Fibroblast of skin of left biceps (primary cell): ENCODE results near the gene ADAR.

ENCODE experiments used
- DNase-seq, 2 experiments: peaks; one replicate each; pipeline ENCODE4 v3.0.0-alpha.2; 2013; ENCODE audit warnings: low read depth in 2 of 2

The ADAR gene

GRCh38 chr1:154558720-154559465 is 49.1 kb downstream of the ADAR start:
- DNase-seq: peak; percentile 98

DNA sequence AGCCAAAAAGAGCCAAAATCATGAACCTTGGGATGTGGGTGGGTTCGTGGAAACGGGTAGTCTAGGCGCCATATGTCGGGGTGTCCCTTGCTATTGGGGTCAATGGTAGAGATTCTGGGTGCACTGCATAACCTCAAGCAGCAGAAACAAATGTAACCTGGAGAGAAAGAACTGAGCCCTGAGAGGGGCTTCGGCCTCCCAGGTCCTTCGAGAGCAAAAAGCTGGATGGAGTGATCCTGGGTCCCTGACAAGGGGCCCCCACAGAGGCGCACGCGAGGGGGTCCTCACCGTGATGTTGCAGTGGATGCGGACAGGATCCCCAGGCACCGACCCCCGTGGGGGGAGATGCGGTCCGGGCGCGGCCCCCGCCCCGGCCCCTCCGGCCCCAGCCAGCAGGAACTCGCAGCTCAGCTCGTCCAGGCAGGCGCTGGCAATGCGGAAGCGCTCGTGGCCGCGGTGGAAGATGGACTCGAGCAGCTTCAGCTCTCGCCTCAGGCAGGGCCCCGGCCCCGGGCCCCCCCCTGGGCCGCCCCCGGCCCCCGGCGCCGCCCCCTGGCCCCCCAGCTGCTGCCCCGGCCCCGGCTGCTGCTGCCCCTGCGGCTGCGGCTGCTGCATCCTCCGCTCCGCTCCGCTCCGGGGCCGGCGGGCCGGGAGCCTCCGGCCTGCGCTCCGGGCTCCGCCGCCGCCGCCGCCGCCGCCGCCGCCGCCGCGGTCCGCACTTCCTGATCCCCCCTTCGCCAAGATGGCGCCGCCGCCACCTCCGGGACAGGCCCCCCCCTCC is 49.9 kb downstream of the ADAR start, which contains the start of gene UBE2Q1:
Gene UBE2Q1, minus strand, starts transcription at position 724 of the 781 bp plus-strand sequence. Its CDS starts 109 bp downstream, at position 615.
- DNase-seq: no peak

- DNase-seq: no peak
Observed at GRCh38 chr1:154557248-154557938, 50.6 kb downstream of the ADAR start.

DNA sequence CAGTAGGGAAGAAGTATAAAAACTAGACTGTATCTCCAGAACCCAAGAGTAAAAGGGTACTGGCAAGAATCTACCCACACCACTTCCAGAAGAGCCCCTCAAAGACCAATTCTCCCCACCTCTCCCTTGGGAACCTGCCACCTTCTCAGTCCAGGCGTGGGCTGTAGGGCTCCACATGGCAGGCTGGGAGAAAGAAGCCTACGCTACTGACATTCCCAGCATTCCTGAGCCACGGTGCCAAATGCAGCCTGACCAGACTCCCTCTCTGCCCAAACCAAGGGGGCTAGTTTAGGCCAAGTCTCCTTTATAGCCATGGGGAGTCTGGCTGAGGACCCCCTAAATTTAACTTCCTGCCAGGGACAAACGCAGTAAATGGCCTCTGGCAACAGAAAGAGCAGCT is 51.6 kb downstream of the ADAR start:
- no peak for DNase-seq

GRCh38 chr1:154553056-154554030 is 54.6 kb downstream of the ADAR start:
- DNase-seq: no peak

GRCh38 chr1:154552036-154552435 is 56.0 kb downstream of the ADAR start:
- no peak for DNase-seq

GRCh38 chr1:154551474-154551873 is 56.5 kb downstream of the ADAR start:
- DNase-seq: no peak

DNA sequence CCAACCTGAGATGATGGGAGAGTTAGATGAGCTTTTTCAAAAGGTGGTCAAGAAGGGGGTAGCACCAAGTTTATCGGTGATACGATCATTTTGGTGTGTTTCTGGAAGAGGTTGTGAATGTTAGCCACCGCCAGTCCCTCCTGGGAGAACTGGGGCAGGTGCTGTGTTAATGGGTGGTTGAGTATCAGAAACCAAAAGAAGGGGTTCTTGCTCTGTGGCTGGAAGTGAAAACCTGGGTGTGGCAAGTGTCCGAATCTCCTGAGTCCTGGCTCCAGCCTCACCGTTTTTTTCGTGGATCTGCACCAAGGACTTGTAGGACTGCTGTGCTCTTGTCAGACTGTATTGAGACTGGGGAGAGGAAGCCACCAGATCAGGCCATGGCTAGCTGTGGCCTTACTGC is 57.3 kb downstream of the ADAR start:
- DNase-seq: no peak

GRCh38 chr1:154550070-154550469 is 57.9 kb downstream of the ADAR start:
- DNase-seq: no peak

GRCh38 chr1:154549202-154549770 is 58.7 kb downstream of the ADAR start:
- no peak for DNase-seq

DNA sequence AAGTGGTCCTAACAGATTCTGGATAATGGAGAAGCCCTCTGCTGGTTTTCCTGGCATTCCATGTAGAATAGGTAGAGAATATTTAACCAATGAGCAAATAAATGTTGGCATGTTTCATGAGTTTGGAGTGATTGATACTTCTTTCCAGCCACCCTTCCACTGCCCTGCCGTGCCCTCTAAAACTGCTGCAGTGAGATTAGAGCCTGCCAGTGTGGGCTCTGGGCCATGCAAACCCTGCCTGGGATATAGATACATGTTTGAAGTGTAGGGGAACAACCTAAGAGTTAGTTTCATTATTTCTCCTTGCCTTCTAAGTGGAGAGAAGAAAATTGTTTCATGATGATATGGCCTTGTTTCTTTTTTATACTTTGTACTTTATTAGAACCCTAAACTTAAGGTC is 60.0 kb downstream of the ADAR start:
- DNase-seq: no peak

DNA sequence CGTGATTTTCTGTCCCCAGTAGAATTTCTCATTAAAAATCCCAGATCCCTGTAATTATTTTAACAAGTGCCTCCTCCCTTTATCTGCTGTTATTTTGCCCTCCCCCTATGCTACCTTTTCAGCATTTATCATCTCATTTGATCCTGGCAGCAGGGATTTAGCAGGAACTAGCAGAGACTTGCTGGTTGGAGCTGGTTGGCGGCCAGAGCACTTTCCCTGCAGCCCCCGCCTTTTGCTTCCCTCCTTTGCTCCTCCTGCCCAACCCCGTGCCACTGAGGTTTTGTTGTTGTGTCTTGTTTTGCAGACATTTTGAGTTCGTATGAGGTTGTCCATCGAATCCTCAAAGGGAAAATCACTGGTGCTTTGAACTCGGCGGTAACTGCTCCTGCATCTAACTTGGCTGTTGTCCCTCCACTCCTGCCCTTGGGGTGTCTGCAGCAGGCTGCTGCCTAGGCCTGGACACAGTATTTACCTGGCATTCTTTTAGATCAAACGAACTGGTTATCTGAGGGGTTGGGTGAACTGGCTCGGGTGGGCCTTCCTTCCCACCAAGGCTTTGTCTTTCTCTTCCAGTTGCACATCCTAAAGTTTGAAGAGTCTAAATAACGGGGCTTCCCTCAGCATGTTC is 60.8 kb downstream of the ADAR start:
- DNase-seq: no peak

- no peak for DNase-seq
Observed at GRCh38 chr1:154546264-154547063, 61.5 kb downstream of the ADAR start.

DNA sequence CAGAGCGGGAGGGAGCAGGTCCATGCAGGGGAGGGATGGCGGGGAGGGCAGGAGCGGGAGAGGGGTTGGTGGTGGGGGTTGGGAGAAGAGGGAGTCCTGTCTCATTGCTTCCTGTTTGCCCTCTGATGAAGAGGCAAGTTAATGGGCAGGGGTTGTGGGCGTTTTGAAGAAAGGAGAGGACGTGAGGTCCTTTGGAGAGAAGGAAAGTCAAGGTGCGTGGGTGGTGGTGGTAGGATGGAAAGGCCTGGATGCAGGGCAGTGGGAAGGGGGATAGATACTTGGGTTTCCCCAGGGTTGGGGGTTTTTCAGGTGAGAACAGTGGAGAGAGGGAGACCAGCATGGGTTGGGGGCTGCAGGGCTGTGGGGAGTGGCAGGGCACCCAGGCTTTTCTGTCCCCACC is 66.8 kb downstream of the ADAR start:
- no peak for DNase-seq

DNA sequence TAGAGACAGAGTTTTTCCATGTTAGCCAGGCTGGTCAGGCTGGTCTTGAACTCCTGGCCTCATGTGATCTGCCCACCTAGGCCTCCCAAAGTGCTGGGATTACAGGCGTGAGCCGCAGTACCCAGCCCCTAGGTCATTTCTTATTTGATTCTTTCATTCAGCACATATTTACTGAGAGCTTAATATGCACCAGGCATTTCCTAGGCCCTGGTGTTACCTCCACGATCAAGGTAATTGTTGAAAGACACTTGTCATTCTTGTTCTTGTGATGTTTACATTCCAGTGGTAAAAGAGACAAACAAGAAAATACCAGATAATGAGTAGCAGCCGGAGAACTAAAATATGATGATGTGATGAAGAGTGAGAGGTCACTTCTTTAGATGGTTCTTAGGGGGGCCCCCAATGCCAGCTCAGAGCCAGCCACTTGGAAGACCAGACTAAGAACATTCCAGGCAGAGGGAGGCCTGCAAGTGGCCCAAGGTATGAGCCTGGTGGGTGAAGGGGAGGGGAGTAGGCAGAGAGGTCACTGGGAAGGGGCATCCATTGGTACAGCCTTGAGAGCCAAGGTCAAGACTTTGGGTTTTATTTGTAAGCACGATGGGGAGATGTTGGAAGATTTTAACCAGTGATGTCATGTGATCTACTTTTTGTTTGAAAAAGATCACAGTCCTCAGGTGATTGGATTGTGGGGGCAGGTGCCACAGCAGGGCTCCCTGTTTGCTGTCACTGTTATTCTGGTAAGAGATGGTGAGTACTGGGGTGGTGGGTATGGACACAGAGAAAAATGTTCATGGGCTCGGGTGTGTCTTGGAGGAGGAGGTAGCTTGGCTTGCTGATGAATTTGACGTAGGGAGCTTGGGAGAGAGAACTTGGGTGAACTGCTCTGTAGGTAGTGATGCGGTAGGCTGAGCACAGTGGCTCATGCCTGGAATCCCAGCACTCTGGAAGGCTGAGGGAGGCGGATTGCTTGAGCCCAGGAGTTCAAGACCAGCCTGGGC is 68.2 kb downstream of the ADAR start:
- DNase-seq: no peak

- no peak for DNase-seq
Observed at GRCh38 chr1:154536570-154536969, 71.4 kb downstream of the ADAR start.

- no peak for DNase-seq
Observed at GRCh38 chr1:154533952-154534844, 73.8 kb downstream of the ADAR start.
